H9 (cell line): ENCODE data around the gene TMF1. TPM values are rescaled to one million over a fixed set of nuclear protein-coding genes. Genes with fewer than 3 reads are reported as not detected.

ENCODE experiments used
- DNase-seq: peaks from one replicate; pipeline ENCODE4 v3.0.0-alpha.2; 2017
- H2AFZ ChIP-seq: one replicate; pipeline ENCODE4 v1.6.1; 2013; ENCODE audit warnings: mild to moderate bottlenecking, low read length, control low read depth, moderate library complexity
- H2AK5ac ChIP-seq: 2 replicates; pipeline ENCODE4 v1.6.1; 2013; ENCODE audit warnings: low read length, control low read depth, mixed read lengths; ENCODE audit not compliant: insufficient read length
- H2BK120ac ChIP-seq: one replicate; pipeline ENCODE4 v1.6.1; 2013; ENCODE audit warnings: low read depth, mild to moderate bottlenecking, low read length, control low read depth, inconsistent platforms; ENCODE audit not compliant: poor library complexity, severe bottlenecking
- H2BK12ac ChIP-seq: 2 replicates; pipeline ENCODE4 v1.6.1; 2013; ENCODE audit warnings: low read length, control low read depth, mixed read lengths, low read depth; ENCODE audit not compliant: insufficient read length
- H2BK15ac ChIP-seq: 2 replicates; pipeline ENCODE4 v1.6.1; 2013; ENCODE audit warnings: low read depth, low read length, control low read depth
- H2BK20ac ChIP-seq: one replicate; pipeline ENCODE4 v1.6.1; 2013; ENCODE audit warnings: low read depth, mild to moderate bottlenecking, low read length, control low read depth, inconsistent platforms; ENCODE audit not compliant: poor library complexity, severe bottlenecking
- H2BK5ac ChIP-seq: 2 replicates; pipeline ENCODE4 v1.6.1; 2013; ENCODE audit warnings: low read length, control low read depth, mixed read lengths; ENCODE audit not compliant: insufficient read length
- H3K14ac ChIP-seq: 2 replicates; pipeline ENCODE4 v1.6.1; 2013; ENCODE audit warnings: low read length, control low read depth; ENCODE audit not compliant: insufficient read depth
- H3K18ac ChIP-seq: 2 replicates; pipeline ENCODE4 v1.6.1; 2013; ENCODE audit warnings: low read depth, mild to moderate bottlenecking, mixed read lengths, low read length, control low read depth; ENCODE audit not compliant: insufficient read length
- H3K23ac ChIP-seq: 2 replicates; pipeline ENCODE4 v1.6.1; 2013; ENCODE audit warnings: low read length, control low read depth, mixed read lengths, low read depth; ENCODE audit not compliant: insufficient read length
- H3K23me2 ChIP-seq: 2 replicates; pipeline ENCODE4 v1.6.1; 2013; ENCODE audit warnings: low read depth, mild to moderate bottlenecking, mixed read lengths, low read length, control low read depth; ENCODE audit not compliant: insufficient read length, poor library complexity, severe bottlenecking
- H3K27ac ChIP-seq: 2 replicates; pipeline ENCODE4 v1.5.1; 2013; ENCODE audit warnings: low read length, control low read depth, mixed read lengths, low read depth; ENCODE audit not compliant: insufficient read length
- H3K27me3 ChIP-seq: 2 replicates; pipeline ENCODE4 v1.6.1; 2013; ENCODE audit warnings: low read length, control low read depth, inconsistent platforms; ENCODE audit not compliant: insufficient read depth
- H3K4ac ChIP-seq: 2 replicates; pipeline ENCODE4 v1.6.1; 2013; ENCODE audit warnings: low read depth, mild to moderate bottlenecking, control low read depth, inconsistent platforms, low read length, moderate library complexity
- H3K4me1 ChIP-seq: 2 replicates; pipeline ENCODE4 v1.6.1; 2013; ENCODE audit warnings: low read length, control low read depth, inconsistent platforms; ENCODE audit not compliant: insufficient read depth
- H3K4me2 ChIP-seq: 2 replicates; pipeline ENCODE4 v1.6.1; 2013; ENCODE audit warnings: low read length, control low read depth, mixed read lengths; ENCODE audit not compliant: insufficient read length, insufficient read depth
- H3K56ac ChIP-seq: 2 replicates; pipeline ENCODE4 v1.6.1; 2013; ENCODE audit warnings: low read depth, mild to moderate bottlenecking, mixed read lengths, low read length, control low read depth; ENCODE audit not compliant: insufficient read length
- H3K79me1 ChIP-seq: 2 replicates; pipeline ENCODE4 v1.6.1; 2013; ENCODE audit warnings: low read depth, mild to moderate bottlenecking, moderate library complexity, low read length, control low read depth, inconsistent platforms; ENCODE audit not compliant: insufficient read depth, poor library complexity, severe bottlenecking
- H3K79me2 ChIP-seq: 2 replicates; pipeline ENCODE4 v1.6.1; 2013; ENCODE audit warnings: low read length, control low read depth, inconsistent platforms; ENCODE audit not compliant: insufficient read depth
- H3K9ac ChIP-seq: 2 replicates; pipeline ENCODE4 v1.6.1; 2013; ENCODE audit warnings: low read length, control low read depth, mixed read lengths; ENCODE audit not compliant: insufficient read length; ENCODE audit errors: extremely low read depth
- H3K9me3 ChIP-seq: one replicate; pipeline ENCODE4 v1.6.1; 2013; ENCODE audit warnings: low read depth, low read length, inconsistent platforms; ENCODE audit not compliant: control insufficient read depth
- H3T11ph ChIP-seq: one replicate; pipeline ENCODE4 v1.6.1; 2013; ENCODE audit warnings: mild to moderate bottlenecking, low read length, control low read depth, inconsistent platforms
- H4K20me1 ChIP-seq: one replicate; pipeline ENCODE4 v1.6.1; 2013; ENCODE audit not compliant: control insufficient read depth, insufficient read length, insufficient read depth
- H4K5ac ChIP-seq: 2 replicates; pipeline ENCODE4 v1.6.1; 2013; ENCODE audit warnings: low read depth, mild to moderate bottlenecking, mixed read lengths, low read length, control low read depth; ENCODE audit not compliant: insufficient read length
- H4K8ac ChIP-seq: replicated peaks from 2 replicates; pipeline ENCODE4 v1.6.1; 2013; ENCODE audit warnings: low read length, control low read depth, mixed read lengths, low read depth; ENCODE audit not compliant: insufficient read length
- H4K91ac ChIP-seq: 2 replicates; pipeline ENCODE4 v1.6.1; 2013; ENCODE audit warnings: low read depth, mild to moderate bottlenecking, moderate library complexity, mixed read lengths, low read length, control low read depth; ENCODE audit not compliant: insufficient read length
- H3K27ac Mint-ChIP-seq, 3 experiments: 2 replicates in 2 of 3; 3 replicates in 1 of 3; pipeline ENCODE4 v1.8.0; 2020 to 2021; ENCODE audit warnings: mixed read lengths in 3 of 3, mild to moderate bottlenecking in 1 of 3, moderate library complexity in 1 of 3
- H3K27me3 Mint-ChIP-seq: 2 replicates; pipeline ENCODE4 v1.8.0; 2021; ENCODE audit warnings: low read depth, mild to moderate bottlenecking, moderate library complexity, mixed read lengths
- H3K36me3 Mint-ChIP-seq, 3 experiments: 2 replicates in 2 of 3; 3 replicates in 1 of 3; pipeline ENCODE4 v1.8.0; 2020 to 2021; ENCODE audit warnings: low read depth in 3 of 3, mixed read lengths in 3 of 3; ENCODE audit not compliant: insufficient read depth in 1 of 3
- H3K4me1 Mint-ChIP-seq, 2 experiments: 2 replicates each; pipeline ENCODE4 v1.8.0; 2020; ENCODE audit warnings: mixed read lengths in 2 of 2
- H3K4me3 Mint-ChIP-seq, 2 experiments: 2 replicates in 1 of 2; 3 replicates in 1 of 2; pipeline ENCODE4 v1.8.0; 2020 to 2021; ENCODE audit warnings: mild to moderate bottlenecking in 2 of 2, mixed read lengths in 2 of 2, moderate library complexity in 1 of 2
- H3K9me3 Mint-ChIP-seq, 2 experiments: 2 replicates in 1 of 2; 3 replicates in 1 of 2; pipeline ENCODE4 v1.8.0; 2020; ENCODE audit warnings: mild to moderate bottlenecking in 2 of 2, mixed read lengths in 2 of 2, moderate library complexity in 1 of 2
- CTCF ChIP-seq: fragments of 200-600 bp; sonication (generic); conservative IDR thresholded peaks from 3 replicates; pipeline ENCODE4 v1.8.0; 2021; ENCODE audit warnings: antibody characterized with exemption, mild to moderate bottlenecking
- WGBS: extraction: QIAGEN DNeasy Blood & Tissue Kit; methylation state at CpG from one replicate; pipeline ENCODE4 v1.1.7; 2013; ENCODE audit warnings: missing lambda C conversion rate, low lambda C conversion rate, mixed read lengths; ENCODE audit not compliant: insufficient read length; ENCODE audit errors: extremely low coverage; 5-methylcytosine and 5-hydroxymethylcytosine counted together
- total RNA-seq: library from RNA; stranded (reverse); gene quantifications from 2 replicates; pipeline ENCODE4 v1.2.1, GENCODE V29; 2021

TMF1 gene
- total RNA-seq, 1 experiment from 2014 or later = 21.9 TPM

GRCh38 chr3:68988740-68989139, 63.4 kb downstream of the TMF1 start:
- Histone ChIP-seq H3T11ph (no peak overlapping the region), H3K18ac (no peak overlapping the region), H2BK20ac (no peak overlapping the region), H3K4ac (no peak overlapping the region), H3K4me2 (no peak overlapping the region), H3K4me1 (no peaks in the 10 kb centered on the region), H2BK15ac (no peak overlapping the region), H3K27me3 (no peaks in the 10 kb centered on the region), H3K79me1 (no peaks in the 10 kb centered on the region), H4K8ac (no peak overlapping the region), H4K5ac (no peak overlapping the region), H3K9me3 (no peaks in the 10 kb centered on the region), H2BK5ac (no peak overlapping the region), H4K20me1 (no peaks in the 10 kb centered on the region), H3K9ac (no peak overlapping the region), H2BK120ac (no peak overlapping the region), H3K23ac (no peak overlapping the region), H3K79me2 (no peaks in the 10 kb centered on the region), H3K27ac (no peak overlapping the region), H3K14ac (no peak overlapping the region), H2BK12ac (no peak overlapping the region), H3K56ac (no peak overlapping the region), H4K91ac (no peak overlapping the region), H2AFZ (no peak overlapping the region), H2AK5ac (no peak overlapping the region), H3K23me2 (no peaks in the 10 kb centered on the region)
- no peak for TF ChIP-seq CTCF
- no peak for DNase-seq
- Mint-ChIP-seq H3K27me3 (no peaks in the 10 kb centered on the region), H3K9me3 (peaks cover 0 to 3% of the 10 kb centered on the region in 2 experiments; a peak in 2 of 5 replicates), H3K4me3 (no peak overlapping the region), H3K36me3 (peaks cover 33 to 69% (median 37%) of the 10 kb centered on the region in 3 experiments), H3K27ac (no peak overlapping the region), H3K4me1 (no peaks in the 10 kb centered on the region)
- no CpG with 5 or more reads among the region's 4 CpGs for WGBS
